AG04450 (cell line): ENCODE results near the gene PKIB. TPM values are rescaled to one million over a fixed set of nuclear protein-coding genes. Genes with fewer than 3 reads are reported as not detected.

Experiments used
- CTCF ChIA-PET: fragments of 300-600, 350-600 bp; formaldehyde crosslinking; extraction: SDS; loops from one replicate; lab custom pipeline; 2022; ENCODE audit warnings: antibody characterized with exemption, inconsistent platforms; lab: Charles Lee
- POLR2A ChIA-PET: fragments of 350-600 bp; formaldehyde crosslinking; extraction: SDS; loops from one replicate; lab custom pipeline; 2021; ENCODE audit warnings: antibody characterized with exemption, inconsistent platforms; lab: Yijun Ruan, JAX
- DNase-seq: peaks from one replicate; pipeline ENCODE4 v3.0.0-alpha.2; 2011; ENCODE audit warnings: low read depth, low spot score
- H3K27ac ChIP-seq: one replicate; pipeline ENCODE4 v1.5.1; 2012; ENCODE audit warnings: low read depth, low read length, control low read depth
- H3K27me3 ChIP-seq: one replicate; pipeline ENCODE4 v1.6.0; 2012; ENCODE audit warnings: low read length; ENCODE audit not compliant: control insufficient read depth, insufficient read depth
- H3K4me3 ChIP-seq: 2 replicates; pipeline ENCODE4 v1.5.1; 2011; ENCODE audit warnings: mild to moderate bottlenecking, low read depth, low read length, control low read depth
- H3K9me3 ChIP-seq: 2 replicates; pipeline ENCODE4 v1.5.1; 2012; ENCODE audit warnings: low read length; ENCODE audit not compliant: control insufficient read depth, insufficient read depth
- CTCF ChIP-seq: IDR thresholded peaks from 2 replicates; pipeline ENCODE4 v1.5.1; 2011; ENCODE audit warnings: low read depth, low read length, control low read depth, inconsistent platforms
- polyA plus RNA-seq: library from polyadenylated mRNA; depleted of rRNA; stranded (reverse); fragments of >200 nt; gene quantifications from 2 replicates; pipeline ENCODE4 v1.2.3, GENCODE V29; 2011

PKIB gene
- polyA plus RNA-seq, 1 experiment = 8.1 TPM

GRCh38 chr6:122681705-122682104, 71.5 kb downstream of the PKIB start:
- CTCF ChIA-PET = no interaction called here
- H3K27me3 ChIP-seq = no peaks in the 10 kb centered on the region
- POLR2A ChIA-PET = no interaction called here
- no peaks in the 10 kb centered on the region for H3K9me3 ChIP-seq
- no peak for DNase-seq
- H3K27ac ChIP-seq = no peak overlapping the region
- TF ChIP-seq CTCF = no peak
- no peak overlapping the region for H3K4me3 ChIP-seq

- no peak for TF ChIP-seq CTCF
- Histone ChIP-seq H3K9me3 (no peaks in the 10 kb centered on the region), H3K27me3 (no peaks in the 10 kb centered on the region), H3K27ac (no peak overlapping the region), H3K4me3 (no peak overlapping the region)
- CTCF ChIA-PET = no interaction called here
- no peak for DNase-seq
- POLR2A ChIA-PET = no interaction called here
These were observed 73.9 kb downstream of the PKIB start for GRCh38 chr6:122683989-122684651.

- CTCF ChIA-PET = no interaction called here
These were observed 82.0 kb downstream of the PKIB start for GRCh38 chr6:122692175-122692598.

GRCh38 chr6:122692807-122693580, 82.8 kb downstream of the PKIB start:
- no peak for TF ChIP-seq CTCF
- DNase-seq = no peak
- Histone ChIP-seq H3K4me3 (no peak overlapping the region), H3K27ac (no peak overlapping the region), H3K9me3 (no peaks in the 10 kb centered on the region), H3K27me3 (no peaks in the 10 kb centered on the region)
- ChIA-PET CTCF (interaction anchor here (1.0 kb wide), 1 partner anchor 38 kb away, joined by 3 read pairs; no protein-coding TSS in a partner anchor), POLR2A (no interaction called here)

More at GRCh38 chr6:122692175-122692598, 82.0 kb downstream of the PKIB start:
- no peak overlapping the region for H3K4me3 ChIP-seq
- H3K9me3 ChIP-seq = no peaks in the 10 kb centered on the region
- no peak for TF ChIP-seq CTCF
- no peak for DNase-seq
- H3K27ac ChIP-seq = peak overlapping the region; percentile 47
- H3K27me3 ChIP-seq = no peaks in the 10 kb centered on the region
- POLR2A ChIA-PET = no interaction called here

- H3K4me3 ChIP-seq = no peak overlapping the region
- no peak for TF ChIP-seq CTCF
- DNase-seq = no peak
- no peaks in the 10 kb centered on the region for H3K9me3 ChIP-seq
- ChIA-PET POLR2A (no interaction called here), CTCF (interaction anchor here (0.7 kb wide), 1 partner anchor 33 kb away, joined by 3 read pairs; no protein-coding TSS in a partner anchor)
- no peaks in the 10 kb centered on the region for H3K27me3 ChIP-seq
- H3K27ac ChIP-seq = no peak overlapping the region
These were observed 83.9 kb downstream of the PKIB start for GRCh38 chr6:122694075-122694474.
